Mucosa of gallbladder (tissue), 1 donor: ENCODE results near the gene MNT. TPM values are rescaled to one million over a fixed set of nuclear protein-coding genes. Genes with fewer than 3 reads are reported as not detected.

ENCODE experiments used
- DNase-seq: peaks from one replicate; pipeline ENCODE4 v3.0.0-alpha.2; 2020; ENCODE audit warnings: low spot score
- total RNA-seq: library from RNA; stranded (reverse); gene quantifications from one replicate; pipeline ENCODE4 v1.2.1, GENCODE V29; 2021
- donor health status: DM: no; HTN: no; CAD: no.

The MNT gene
- total RNA-seq, 1 donor from 2014 or later: 44.0 TPM

DNA sequence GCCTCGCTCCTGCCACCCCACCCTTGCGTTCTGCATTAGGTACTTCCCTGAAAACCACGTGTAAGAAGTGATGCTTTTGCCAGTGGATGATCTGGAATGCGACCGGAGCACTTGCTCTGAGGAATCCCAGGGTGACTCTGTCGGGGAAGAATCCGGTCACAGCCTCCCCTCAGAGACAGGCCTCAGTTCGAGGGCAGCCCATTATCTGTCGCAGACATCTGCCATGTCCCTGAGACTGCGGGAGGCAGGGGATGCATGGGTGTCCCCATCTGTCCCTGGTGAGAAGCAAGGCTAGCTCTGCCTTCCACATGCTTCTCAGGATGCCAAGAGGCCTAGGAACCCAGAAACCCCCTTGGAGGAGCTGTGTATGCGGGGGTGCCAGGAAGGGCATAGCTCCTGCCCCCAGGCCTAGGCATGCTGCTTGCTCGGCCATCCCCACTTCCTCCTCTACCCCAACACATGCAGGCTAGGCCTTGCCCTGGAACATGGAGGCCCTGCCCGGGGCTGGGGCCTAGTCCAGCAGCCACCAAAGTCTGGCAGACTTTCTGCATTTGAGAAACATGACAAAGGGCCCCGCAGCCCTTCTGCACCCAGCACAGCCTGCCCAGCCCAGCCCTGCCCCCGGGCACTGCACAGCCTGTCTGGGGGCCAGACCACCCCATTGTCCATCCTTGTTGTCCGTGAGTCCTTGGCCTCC lies 20.5 kb downstream of the MNT start:
- DNase-seq: no peak

DNA sequence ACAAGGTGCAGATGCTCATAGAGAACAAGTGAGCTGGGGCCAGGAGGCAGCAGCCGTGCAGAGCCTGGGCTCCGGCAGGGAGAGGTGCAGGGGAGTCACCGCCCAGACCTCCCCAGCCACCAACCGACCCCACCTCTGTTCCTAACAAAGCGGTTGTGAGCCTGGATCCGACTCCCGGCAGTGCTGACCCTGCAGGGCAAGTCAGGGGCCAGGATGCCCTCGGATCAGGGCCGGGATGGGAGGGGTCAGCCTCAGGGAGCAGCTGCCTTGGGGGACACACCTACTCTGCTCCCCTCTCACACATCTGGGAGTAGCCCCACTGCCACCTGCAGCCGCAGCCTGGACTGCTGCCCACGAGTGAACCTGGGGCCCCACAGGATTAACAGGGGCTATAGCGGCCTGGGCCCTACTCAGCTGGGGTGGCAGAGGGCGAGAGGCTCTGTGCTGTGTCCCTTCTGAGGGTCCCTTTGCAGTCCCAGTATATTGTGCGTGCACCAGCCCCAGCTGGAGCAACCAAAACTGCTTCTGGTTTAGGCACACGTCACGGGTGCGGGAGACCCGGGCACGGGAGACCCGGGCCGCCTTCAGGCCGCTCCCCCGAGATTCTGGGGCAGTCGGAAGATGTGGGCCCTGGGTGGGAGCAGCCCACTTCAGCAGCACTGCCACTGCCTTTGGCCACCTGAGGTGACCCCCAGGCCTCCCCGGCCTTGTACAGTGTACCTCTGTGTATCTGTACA lies 21.2 kb downstream of the MNT start:
- DNase-seq: no peak

DNA sequence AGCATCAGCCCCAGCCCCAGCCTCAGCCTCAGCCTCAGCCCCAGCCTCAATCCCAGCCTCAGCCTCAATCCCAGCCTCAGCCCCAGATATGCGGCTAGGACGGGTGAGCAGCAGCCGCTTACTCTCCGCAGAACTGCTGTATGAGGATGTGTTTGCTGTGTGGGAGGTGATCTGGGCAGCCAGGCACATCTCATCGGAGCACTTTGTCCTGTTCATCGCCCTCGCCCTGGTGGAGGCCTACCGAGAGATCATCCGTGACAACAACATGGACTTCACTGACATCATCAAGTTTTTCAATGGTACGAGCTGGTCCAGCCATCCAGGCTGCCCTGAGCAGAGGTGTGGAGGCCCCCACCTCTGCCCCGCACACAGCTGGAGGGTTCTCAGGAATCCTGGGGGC lies 22.0 kb downstream of the MNT start:
- DNase-seq: no peak

DNA sequence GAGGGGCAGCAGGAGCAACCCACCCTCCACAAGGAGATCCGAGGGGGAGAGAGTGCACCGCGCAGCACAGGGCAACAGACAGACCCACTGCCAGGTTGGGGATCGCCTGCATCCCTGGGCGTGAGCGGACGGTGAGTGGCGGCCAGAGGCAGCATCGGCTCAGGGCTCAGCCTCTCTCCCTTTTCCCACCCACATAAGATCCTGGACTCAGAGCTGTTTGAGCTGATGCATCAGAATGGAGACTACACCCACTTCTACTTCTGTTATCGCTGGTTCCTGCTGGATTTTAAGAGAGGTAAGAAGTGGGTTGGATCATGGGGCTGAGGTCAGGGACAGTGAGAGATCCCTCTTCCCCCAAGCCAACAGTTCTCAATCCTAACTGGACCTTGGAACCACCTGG lies 23.2 kb downstream of the MNT start:
- DNase-seq: no peak

DNA sequence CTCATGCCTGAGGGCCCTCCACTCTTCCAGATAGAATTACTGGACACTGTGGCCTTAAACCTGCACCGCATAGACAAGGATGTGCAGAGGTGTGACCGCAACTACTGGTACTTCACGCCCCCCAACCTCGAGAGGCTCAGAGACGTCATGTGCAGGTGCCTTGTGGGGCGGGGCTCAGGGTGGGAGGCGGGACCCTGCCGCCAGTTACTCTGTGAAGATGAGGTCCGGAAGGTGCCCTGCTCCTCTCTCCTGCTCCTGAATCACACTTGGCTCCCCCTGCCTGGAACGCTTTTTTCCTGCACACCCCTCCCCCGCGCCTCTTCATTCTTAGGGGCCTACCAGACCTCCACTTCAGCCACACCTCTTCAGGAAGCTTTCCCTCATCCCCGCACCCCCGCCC lies 24.8 kb downstream of the MNT start:
- DNase-seq: no peak

DNA sequence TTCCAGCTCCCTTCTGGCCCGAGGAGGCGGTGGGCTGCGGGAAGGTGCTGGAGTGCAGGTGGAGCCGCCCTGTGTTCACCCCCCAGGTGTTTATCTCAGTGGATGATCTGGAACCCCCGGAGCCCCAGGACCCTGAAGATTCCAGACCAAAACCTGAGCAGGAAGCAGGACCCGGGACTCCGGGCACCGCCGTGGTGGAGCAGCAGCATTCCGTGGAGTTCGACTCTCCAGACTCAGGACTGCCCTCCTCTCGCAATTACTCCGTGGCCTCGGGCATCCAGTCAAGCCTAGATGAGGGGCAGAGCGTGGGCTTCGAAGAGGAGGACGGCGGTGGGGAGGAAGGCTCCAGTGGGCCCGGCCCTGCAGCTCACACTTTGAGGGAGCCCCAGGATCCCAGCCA lies 25.5 kb downstream of the MNT start:
- no peak for DNase-seq

DNA sequence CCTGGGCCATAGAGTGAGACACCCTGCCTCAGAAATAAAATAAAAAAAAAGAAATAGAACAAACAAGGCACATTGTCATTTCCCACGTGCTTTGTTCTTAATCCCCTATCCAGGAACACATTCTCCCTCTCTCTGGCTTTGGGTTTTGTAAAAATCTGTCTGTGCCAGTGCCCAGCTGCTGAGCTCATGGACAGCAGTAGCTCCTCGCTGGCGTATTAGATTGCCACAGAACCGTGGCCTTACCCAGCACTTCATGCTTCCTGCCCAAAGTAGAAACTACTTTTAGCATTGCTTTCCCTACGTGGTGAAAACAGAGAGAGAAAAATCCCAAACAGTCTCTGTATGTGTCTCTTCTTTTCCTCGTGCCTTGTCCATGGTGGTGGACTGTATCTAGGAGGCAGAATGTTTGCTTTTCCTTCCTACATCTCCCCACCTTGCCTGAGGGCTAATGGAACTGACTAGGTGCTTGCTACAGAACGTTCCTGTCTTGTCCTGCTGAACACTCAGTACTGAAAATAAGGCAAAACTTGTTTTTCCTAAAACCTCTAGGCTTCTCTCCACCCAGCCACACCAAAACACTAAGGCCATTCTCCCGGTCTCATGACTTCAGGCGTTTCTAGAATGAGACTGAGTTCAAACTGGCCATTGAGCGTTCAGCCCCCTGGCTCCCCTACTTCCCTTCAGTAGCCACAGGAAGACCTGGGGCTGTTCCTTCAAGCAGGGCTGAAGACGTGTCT lies 26.1 kb downstream of the MNT start:
- no peak for DNase-seq

DNA sequence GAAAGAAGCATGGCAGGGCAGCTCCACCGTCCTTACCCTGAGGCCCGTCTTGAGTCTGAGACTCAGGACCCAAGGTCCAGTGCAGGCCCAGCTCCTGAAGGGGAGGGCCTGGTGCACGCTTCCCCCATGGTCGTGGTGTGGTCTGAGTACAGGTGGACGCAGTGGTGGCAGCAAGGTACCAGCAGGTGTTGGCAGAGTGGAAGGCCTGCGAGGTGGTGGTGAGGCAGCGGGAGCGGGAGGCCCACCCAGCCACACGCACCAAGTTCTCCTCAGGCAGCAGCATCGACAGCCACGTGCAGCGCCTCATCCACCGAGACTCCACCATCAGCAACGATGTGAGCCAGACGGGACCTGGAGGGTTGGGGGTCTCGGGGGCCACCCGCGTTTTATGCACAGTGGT lies 27.7 kb downstream of the MNT start:
- DNase-seq: no peak

DNA sequence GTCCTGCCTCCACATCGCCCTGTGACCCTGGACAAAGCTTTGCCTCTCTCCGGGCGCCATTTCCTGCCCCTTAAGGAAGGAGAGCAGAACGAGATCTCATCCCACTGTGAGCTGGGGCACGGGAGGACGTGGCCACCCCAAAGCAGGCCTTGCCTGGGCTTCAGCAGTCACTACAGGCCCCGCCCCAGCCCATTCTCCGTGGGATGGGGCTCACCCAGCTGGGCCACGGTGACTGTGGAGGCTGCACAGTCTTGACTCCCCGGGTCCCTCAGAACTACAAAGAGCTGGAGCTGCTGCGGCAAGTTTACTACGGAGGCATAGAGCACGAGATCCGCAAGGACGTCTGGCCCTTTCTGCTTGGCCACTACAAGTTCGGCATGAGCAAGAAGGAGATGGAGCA lies 28.2 kb downstream of the MNT start:
- no peak for DNase-seq

DNA sequence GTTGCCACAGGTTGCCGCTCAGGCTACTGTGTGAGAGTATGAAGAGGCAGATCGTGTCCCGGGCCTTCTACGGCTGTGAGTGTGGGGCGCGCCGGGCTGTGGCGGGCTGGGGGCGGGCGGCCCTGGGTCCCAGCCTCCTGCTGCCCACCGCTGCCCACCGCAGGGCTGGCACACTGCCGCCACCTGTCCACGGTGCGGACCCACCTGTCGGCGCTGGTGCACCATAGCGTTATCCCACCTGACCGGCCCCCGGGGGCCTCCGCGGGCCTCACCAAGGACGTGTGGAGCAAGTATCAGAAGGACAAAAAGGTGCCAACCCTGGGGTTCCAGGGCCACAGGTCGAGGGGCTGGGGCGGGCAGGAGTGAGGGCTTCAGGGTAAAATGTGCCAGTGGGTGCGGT lies 28.7 kb downstream of the MNT start:
- DNase-seq: no peak

DNA sequence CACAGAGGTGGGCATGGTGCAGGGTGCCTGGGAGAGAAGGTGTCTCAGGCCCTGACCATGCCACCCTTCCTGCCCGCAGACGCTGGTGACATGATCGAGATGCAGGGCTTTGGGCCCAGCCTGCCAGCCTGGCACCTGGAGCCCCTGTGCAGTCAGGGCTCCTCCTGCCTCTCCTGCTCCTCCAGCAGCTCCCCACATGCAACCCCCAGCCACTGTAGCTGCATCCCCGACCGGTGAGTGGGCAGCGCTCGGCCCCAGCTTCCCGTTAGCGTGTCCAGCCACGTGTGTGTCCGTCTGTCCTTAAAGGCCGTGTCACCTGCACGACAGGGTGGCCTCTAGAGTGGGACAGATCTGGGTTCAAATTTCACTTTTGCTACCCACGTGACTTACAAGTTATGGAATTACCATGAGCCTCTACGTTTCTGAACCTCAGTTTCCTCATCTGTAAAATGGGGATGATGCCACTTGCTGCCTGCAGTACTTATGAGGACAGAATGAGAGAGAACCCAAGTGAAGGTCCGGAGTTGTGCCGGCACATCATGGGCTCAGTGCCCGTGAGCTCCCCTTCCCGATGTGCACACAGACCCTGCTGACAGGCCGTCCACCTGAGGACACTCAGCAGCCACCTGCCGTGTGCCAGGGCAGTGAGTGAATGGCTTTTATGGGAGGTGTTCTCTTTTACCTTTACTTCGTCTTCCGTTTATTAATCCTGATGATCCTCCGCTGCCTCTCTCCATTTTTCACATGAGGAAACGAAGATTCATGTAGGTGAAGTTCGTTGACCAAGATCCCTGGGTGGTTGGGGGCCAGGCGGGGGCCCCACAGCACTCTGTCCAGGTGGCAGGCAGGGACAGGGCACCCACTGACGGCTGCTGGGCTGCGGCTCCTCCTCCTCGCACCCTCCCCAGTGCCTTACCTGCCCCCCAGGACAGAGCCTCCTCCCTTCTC lies 29.4 kb downstream of the MNT start:
- no peak for DNase-seq

DNA sequence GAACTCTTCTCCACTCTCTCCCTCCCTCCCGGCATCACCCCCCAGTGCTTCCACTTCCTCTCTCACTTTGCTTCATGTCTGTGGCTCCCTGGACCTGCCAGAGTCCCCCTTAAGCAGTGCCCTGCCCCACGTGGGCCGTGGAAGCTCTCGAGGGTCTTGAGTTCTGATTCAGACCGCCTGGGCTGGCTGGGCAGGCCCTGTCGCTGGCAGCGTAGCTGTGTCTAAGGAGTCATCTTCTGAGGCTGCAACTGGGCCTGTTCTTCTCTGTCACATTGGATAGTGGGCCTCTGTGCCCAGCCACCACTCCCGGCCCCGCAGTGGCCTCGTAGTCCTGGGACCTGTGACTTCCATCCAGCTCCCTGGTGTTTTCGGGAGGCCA lies 30.7 kb downstream of the MNT start:
- DNase-seq: no peak

DNA sequence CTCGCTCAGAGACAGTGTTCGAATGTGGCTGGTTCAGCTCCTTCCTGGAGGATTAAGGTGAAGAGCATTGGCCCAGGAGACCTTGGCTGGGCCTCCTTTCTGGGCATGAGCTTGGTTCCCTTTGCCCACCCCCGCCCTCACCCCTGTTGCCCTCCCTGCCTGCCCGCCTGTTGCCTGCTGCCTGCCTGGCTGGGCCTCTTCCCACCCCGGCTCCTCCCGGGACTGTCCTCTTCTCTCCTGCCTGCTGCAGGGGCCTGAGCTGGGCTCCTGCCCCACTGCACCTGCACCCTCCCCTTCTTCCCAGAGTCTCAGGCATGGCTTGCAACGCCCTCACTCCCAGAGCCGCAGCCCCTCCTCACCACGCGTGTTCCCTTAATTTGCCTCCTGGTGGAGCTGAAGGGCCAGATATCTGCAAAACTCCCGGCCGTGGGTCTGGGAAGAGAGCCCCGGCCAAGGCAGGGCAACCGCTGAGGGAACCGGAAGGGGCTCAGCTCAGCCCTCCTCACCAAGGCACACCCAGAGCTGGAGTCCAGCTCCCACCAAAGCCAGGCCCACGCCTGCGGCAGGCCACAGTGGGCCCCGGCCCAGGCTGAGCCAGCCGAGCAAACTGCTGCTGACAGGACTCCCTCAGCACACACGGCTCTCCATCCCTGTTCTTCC lies 31.2 kb downstream of the MNT start:
- no peak for DNase-seq

DNA sequence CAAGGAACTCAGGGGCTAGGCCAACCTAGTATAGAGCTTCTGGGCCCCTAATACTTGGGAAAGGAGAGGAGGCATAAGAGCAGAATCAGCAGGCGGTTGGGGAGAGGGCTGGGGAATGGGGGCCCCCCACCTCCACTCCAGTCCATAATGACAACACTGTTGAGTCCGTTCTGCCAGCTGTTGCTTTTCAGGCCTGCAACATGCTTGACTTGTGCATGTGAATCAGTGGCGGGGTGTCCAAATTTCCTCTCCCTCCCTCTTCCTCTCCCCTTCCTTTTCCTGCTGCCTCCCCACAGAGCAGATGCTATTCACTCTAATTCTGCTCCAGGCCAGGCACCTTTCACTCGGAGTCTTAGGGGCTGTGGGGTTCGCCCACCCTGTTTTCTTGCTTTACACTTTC lies 31.8 kb downstream of the MNT start:
- no peak for DNase-seq

DNA sequence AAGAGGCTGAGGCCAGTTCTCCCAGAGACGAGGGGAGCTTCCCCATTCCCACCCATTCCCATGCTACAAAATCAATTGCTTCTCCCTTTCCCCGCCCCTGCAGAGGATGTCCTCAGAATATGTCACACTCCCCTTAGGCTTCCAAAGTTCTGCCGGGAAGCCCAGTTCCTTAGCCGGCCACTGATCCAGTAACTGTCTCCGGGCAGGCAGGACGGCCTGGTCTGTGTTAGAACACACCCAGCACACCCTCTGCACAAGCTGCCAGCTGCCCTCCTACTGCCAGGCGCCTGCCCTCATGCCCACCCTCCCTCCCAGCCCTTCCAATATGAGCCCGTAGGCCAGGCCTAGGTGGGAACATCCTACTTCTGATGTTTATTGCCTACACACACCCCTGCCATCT lies 32.5 kb downstream of the MNT start:
- DNase-seq: no peak

DNA sequence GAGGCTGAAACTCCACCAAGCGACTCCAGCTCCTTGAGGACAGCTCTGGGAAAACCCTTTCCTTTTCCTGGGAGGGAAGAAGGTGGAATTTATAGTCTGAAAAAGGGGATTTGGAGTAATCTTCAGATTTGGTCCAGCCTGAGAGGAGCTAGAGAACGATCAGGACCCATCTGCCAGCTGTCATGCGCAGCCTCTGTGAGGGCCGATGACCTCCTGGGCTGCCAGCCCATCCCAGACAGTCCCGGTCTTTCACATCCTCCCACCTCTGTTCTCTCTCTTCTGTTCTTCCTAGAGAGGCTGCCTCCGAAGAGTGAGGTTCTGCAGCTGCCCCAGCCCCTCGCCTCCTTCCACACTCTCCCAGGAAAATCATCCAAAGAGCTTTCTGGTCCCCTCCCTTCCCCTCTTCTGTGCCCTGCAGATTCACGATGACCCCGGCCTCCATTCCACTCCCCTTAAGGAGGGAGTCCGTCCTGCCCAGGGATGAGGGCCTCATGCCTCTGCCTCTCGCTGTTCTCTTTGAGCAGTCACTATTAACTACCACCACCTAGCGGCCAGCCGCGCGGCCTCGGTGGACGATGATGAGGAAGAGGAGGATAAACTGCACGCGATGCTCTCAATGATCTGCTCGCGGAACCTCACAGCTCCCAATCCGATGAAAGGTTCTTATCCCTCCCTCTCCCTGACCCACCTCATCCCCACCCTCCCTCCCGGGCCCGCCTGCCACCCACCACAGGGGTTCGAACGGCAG lies 33.9 kb downstream of the MNT start:
- DNase-seq: no peak

DNA sequence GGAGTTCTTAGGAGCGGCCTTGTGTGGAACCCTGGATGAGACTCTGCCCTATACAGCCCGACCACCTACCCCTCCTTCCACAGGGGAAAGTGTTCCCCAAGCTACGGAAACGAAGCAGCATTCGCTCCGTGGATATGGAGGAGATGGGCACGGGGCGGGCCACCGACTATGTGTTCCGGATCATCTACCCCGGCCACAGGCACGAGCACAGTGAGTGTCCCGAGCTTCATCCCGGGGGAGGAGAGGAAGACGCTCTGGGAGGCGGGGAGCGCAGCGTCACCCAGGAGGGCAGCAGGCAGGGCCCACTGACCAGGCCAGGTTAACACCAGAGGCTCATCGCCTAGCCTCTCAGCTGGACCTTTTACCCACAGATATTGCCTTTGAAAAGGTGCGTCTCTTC lies 35.7 kb downstream of the MNT start:
- no peak for DNase-seq

DNA sequence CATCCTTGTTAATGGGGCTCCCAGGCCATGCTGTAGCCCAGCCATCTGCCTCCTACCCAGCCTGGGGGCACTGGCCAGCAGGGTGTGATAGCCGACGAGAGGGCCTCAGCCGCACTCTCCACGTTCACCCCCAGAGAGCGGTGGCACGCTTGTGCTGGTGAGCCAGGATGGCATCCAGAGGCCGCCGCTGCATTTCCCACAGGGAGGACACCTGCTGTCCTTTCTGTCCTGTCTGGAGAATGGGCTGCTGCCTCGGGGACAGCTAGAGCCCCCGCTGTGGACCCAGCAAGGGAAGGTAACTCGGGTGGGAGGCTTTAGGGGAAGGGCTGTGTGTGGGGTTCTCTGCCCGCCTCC lies 36.1 kb downstream of the MNT start:
- no peak for DNase-seq

DNA sequence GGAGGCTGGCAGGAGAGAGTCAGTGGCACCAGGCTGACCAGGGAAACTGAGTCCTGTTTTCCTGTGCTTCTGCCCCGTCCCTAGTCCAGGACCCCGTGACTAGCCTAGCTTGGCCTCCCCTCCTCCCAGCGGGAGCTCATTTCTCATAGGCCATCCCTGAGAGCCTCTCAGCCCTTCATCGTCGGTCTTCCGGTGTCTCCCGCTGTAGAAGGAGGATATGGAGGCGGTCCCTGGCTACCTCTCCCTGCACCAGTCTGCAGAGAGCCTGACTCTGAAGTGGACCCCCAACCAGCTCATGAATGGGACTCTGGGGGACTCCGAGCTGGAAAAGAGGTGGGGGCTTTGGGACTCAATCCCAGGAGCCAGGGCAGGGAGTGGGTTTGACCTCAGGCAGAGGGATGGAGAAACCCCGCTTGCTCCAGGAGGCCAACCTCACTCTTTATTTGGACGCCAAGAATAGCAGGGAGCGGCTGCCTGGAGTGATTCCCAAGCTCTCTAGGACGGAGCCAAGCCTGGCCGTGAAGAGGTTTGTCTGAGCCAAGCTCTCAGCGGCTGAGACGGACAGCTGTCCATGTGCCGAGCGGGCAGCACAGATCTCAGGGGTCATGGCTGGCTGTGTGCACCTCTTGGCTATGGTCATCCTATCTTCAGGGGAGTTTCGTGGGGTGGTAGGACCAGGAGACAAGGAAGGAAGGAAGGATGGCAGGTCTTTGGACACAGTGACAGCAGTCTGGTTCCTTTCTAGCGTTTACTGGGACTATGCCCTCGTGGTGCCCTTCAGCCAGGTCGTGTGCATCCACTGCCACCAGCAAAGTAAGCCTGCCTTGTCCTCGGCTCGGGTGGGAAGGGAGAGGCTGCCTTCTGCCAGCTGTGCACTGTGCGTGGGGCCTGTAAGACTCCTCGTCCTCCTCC lies 36.8 kb downstream of the MNT start:
- no peak for DNase-seq

DNA sequence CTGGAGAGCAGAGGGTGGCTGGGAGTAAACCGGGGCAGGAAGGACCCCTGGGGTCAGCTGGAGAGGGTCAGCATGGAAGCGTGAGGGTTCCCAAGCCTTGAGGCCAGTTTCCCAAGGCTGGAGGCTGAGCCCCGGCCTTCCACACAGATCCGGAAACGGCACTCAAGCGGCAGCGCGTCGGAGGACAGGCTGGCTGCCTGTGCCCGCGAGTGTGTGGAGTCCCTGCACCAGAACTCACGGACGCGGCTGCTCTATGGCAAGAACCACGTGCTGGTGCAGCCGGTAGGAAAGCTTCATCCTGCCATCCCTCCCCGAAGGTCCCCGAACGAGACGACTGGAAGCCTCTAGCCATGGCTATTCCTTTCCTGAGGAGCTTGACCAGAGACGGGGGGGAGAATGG lies 37.5 kb downstream of the MNT start:
- DNase-seq: no peak
